Germinal center (tissue), 1 donor: ENCODE measurements around the gene POLR3A.
"Not testable (repeated sequence)": the region's sequence is repeated elsewhere in the genome, so short reads cannot be mapped to it uniquely, and the experiment has no call there.

ENCODE experiments used
- DNase-seq: peaks from one replicate; pipeline ENCODE4 v3.0.0; 2012; ENCODE audit warnings: mixed read lengths, low spot score

Gene POLR3A

DNA sequence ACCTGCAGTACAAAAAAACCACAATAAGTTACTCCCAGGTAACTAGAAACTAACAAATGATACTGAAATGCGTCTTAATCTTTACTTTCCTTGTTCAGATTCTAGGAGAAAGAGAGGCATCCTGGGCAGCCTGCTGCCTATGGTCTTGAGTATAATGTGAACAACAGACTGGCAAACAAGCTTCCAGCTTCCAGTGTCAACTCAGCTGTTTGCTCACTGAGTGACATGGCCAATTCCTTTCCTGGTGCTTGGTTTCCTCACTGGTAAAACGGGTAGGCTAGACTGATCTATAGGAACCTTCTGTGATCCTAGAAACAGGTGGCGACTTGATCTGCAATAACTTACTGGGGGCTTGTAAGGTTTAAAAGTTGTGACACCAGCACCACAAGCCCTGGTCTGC lies 10.1 kb downstream of the POLR3A start:
- no peak for DNase-seq

DNA sequence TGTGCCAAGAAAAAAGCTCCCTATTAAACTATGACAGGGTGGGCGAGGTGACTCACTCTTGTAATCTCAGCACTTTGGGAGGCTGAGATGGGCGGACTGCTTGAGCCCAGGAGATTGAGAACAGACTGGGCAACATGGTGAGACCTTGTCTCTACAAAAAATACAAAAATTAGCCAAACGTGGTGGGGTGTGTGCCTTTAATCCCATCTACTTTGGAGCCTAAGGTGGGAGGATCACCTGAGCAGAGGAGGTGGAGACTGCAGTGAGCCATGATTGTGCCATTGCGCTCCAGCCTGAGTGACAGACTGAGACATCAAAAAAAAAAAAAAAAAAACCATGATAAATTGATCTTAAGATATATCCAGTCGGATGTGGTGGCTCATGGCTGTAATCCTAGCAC lies 11.5 kb downstream of the POLR3A start:
- no peak for DNase-seq

DNA sequence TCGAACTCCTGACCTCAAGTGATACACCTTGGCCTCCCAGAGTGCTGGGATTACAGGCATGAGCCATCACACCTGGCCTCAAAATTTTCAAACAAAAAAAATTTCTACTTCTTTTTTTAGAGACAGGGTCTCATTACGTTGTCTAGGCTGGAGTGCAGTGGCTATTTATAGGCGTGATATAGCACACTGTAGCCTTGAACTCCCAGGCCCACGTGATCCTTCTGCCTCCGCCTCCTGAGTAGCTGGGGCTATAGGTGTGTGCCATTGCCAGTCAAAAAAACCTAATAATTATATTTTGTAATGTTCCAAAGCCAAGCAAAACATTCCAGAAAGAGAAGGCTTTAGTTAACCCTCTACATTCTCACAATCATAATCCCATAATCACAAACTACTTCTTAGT lies 13.8 kb downstream of the POLR3A start:
- no peak for DNase-seq

DNA sequence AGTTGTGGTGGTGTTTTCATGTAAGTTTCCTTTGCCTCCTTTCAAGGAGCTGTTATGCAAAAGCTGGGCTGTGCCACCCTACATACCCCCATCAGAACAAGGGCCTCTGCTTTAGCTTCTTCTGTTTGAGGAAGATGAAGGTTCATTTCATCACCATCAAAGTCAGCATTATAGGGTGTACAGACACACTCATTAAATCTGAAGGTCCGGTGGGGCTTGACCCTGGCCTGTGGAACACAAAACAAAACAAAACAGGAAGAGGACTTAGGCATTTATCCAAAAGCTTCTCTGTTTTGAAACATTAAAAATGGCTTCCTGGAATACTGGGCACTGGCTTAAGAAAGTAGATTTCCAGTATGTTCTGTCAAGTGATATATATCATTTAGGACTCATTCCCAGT lies 15.8 kb downstream of the POLR3A start:
- no peak for DNase-seq

DNA sequence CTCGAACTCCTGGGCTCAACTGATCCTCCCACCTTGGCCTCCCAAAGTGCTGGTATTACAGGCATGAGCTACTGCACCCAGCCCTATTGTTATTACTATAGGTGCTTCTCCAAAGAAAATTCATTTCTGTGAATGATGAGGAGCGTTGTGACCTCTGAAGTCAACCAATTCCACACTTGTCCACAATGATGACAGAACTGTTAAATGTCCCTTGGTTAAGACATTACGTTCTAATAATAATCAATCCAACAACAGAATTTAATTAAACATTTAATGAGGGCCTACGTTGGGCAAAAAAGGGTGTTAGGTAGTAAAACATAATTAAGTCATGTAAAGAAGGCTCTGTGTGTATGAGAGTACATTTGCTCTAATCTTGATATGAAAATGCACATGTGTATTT lies 18.2 kb downstream of the POLR3A start:
- DNase-seq, result no peak

DNA sequence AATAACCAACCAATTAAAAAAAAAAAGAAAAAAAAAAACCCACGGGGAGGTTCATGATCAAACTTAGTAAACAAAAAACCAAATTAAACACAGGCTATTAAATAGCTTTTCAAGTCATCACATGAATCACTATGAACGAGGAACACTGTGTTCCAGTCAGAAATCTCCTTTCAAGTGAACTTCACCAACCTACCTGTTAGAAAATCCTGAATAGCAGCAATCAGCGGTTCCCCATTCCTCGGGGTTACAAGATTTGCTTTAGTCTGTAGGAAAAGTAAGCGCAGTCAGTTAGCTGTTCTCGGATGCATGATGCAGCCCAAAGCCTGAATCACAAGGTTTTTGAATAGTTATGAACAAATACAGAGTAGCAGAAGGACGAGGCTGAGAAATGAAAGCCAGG lies 19.0 kb downstream of the POLR3A start:
- no peak for DNase-seq

DNA sequence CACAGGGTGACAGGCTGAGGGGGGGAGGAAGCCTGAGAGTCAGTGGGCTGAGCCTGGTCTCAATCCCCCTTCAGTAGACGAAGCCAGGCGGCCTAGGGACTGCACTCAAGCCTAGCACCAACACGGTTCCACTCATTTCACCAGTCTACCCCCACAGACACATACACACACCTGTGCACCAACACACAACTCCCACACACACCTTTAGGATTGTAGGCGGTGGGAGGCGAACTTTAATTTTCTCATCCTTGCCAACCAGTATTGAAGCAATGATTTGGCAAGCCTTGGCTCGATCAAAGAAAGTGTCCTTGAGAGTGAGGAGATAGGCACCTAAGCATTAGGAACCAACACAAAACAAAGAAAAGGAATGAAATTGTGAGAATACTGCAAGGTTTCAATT lies 19.7 kb downstream of the POLR3A start:
- no peak for DNase-seq

DNA sequence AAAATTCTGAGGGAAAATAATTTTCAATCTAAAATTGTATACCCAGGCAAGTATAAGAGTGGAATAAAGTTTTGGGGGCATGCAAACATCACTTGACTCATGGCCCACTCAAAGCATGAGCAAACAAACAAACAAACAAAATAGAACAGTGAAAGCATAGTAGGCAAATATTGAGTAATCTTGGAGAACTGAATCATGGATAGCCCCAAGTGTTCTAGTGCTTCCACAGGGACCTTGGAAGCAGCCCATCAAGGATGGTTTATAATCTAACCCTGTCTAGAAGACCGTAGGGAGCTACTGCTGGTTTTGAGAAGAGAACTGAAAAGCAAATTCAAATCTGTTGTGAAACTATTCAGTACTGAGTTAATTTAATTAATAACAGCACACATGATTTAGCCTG lies 22.1 kb downstream of the POLR3A start:
- DNase-seq, result no peak

DNA sequence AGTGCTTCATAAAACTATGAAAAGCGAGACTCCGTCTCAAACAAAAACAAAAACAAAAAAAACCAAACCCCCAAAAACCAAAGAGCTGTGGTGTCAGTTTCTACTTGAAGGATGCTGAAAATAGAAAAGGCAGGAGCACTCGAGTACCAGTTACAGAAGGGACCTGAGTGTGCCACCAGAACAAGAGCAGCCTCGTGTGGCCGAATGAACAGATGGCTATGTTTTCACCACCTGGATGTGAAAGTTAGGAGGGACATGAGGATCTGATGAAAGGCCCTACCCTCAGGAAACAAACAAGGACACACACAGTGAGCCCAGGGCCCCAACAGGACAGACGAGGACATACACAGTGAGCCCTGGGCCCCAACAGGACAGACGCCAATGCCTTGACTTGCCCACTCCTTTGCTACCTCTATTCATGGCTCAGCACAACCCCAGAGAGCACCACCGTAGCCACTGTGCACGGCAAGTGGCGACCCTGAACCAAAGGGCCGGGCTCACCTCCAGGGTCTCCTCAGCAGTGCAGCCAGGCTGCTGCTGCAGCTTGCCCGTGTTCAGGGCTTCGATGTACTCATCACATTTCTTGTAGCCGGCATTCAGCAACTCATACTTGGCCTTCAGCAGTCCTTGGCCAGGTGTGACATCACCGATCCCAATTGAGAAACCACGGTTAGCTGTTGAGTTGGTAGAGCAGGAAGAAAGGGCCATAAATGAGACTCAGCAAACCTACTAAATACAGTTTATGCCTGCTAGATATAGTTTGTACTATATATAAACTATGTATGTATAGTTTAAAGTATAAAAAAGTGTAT lies 24.9 kb downstream of the POLR3A start:
- DNase-seq, result no peak

DNA sequence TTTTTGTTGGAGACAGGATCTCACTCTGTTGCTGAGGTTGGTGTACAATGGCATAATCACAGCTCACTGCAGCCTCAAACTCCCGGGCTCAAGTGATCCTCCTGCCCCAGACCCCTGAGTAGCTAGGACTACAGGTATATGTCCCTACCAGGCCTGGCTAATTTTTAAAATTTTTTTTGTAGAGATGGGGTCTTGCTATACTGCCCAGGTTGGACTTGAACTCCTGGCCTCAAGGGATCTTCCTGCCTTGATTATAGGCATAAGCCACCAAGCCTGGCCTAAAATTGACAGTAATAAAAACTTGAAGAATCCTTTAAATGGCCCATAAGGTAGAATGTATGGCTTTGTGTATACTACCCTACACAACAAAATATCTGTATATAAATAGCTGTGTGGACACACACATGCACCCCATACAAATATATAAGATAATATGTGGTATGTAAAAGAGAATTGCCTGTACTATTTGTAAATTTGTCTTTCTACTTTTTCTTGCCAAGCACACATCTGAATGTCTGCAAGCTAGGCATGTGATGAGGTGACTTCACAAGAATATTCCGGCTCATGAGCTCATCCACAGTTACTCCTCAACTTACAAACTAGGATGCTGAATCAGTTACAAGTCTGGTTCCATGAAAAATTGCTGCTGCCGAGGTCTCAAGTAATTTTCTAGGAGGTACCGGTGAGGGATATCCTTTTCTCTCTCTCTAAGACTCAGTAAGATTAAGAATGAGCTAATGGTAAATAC lies 26.6 kb downstream of the POLR3A start:
- DNase-seq, result no peak

DNA sequence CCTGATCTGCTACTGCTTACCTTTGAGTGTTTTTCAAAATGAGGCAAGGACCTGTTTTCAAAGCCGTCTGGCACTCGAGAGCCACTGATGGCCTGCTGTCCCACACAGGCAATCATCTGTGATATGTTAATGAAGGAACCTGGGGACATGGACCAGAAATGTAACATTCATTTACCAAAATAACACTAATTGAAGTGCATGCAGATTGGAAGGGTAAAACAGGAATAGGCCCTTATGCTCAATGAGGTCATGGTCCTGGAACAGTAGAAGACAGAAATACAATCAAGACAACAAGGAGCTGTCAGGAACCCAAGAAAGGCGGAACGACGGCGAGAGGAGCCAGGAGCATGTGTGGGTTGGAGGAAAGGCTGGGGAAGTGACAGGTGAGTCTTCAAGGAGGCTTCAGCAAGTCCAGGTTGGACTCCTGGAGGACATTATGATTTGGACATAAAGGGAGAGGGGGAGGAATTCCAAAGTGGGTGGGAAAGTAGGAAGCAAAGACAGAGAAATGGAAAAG lies 28.3 kb downstream of the POLR3A start:
- DNase-seq, result no peak

DNA sequence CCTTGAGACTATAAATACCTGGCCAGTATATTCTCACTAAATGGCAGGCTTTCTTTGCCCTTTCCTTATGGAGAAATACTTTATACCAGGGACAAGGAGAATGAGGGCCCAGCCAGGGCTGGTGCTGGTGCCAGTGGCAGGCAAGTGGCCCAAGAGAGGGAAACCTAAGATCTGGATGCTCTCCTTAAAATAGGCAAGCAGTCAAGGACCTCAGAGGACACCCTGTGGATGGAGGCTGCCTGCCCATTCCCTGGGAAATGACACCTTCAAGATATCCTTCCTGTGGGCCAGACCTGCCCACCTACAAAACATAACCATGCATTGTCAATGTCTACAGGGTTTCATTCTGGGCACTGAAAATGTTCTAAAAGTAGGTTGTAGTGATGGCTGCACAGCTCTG lies 29.1 kb downstream of the POLR3A start:
- no peak for DNase-seq

DNA sequence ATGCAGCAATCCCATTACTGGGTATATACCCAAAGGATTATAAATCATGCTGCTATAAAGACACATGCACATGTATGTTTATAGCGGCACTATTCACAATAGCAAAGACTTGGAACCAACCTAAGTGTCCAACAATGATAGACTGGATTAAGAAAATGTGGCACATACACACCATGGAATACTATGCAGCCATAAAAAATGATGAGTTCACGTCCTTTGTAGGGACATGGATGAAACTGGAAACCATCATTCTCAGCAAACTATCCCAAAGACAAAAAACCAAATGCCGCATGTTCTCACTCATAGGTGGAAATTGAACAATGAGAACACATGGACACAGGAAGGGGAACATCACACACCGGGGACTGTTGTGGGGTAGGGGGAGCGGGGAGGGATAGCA lies 30.5 kb downstream of the POLR3A start:
- DNase-seq, result not testable (repeated sequence)

DNA sequence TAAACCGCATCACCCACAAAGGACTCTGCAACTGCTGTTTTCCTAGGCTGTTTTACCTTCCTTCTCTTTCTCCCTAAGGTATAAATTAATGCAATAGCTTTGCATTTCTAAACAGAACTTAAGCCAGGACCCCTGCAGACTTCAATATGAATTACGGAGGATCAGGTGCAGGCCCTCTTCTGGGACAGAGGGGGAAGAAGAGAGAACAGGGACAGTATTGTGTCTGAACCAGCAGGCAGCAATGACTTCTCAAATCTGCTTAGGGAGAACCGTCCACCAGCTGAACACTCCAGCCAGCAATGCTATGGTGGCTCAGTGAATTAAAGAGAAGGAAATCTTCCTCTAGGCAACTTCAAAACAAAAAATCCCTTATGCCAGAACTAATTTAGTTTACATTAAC lies 35.7 kb downstream of the POLR3A start:
- DNase-seq, result no peak

DNA sequence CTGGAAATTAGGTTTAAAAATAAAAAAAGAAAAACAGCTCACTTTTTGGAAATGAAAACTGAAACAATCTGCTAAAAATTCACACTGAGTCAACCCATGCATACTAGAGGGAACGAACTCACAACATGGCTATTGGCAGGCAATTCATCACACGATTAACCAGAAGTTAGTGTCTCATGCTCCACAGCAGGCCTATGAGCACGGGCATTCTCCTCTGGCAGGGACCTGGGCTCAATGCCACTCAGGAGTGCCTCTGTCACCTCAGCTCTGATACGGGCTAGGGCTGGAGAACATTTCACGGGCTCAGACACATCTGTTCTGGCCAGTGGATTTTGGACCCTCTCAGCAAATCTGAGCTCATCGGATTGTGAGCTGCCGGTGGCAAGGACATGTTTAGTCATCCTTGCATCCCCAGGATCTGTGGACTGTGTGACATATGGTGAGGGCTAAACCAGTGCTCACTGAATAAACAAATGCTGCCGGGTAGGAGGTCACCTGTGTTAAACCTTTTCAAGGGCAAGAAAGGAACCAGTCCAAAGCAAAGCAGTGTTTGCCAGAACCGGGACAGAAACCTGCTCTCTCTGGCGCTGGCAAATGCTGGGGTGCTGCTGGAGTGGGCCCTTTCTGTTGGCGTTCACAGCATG lies 40.1 kb downstream of the POLR3A start:
- no peak for DNase-seq

DNA sequence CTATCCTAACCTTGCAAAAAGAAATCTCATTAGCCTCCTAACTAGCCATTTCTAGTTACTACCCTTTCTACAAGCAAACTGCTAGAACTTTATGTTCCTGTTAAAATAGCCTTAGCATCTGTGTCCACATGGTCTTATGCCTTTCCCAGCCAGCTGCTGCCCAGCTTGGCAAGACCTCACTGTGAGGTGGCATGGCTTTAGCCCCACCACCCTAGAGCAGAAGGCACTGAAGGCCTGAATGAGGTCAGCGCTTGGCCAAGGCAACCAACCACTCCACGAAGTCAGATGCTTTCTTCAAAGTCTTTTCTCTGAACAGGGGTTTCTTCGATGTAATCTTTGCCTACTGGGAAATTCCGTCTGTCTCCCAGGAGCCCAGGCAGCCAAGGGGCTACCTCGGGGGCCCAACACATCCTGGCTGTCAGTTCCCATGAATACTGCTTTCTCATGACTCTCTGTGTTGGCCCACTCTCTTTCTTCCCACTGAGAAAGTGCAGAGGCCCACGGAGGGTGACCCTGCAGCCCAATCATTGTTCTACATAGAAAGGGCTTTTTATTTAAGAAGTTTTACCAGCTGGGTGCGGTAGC lies 41.6 kb downstream of the POLR3A start:
- DNase-seq, result no peak

DNA sequence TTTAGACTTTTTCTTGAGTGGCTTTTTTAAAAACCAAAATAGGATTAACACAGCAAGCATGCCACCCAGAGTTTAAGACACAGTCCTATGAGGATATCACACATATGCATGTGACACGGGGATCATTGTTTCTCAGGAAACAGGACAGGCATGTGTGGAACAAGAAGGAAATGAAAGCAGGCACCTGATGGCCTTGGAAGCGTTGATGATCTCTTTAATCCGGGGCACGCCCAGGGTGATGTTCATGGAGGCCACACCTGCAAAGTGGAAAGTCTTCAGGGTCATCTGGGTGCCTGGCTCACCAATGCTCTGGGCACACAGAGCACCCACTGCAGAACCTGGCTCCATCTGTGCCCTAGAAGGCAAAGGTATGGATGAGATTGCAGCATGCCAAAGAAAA lies 44.3 kb downstream of the POLR3A start:
- DNase-seq, result no peak

DNA sequence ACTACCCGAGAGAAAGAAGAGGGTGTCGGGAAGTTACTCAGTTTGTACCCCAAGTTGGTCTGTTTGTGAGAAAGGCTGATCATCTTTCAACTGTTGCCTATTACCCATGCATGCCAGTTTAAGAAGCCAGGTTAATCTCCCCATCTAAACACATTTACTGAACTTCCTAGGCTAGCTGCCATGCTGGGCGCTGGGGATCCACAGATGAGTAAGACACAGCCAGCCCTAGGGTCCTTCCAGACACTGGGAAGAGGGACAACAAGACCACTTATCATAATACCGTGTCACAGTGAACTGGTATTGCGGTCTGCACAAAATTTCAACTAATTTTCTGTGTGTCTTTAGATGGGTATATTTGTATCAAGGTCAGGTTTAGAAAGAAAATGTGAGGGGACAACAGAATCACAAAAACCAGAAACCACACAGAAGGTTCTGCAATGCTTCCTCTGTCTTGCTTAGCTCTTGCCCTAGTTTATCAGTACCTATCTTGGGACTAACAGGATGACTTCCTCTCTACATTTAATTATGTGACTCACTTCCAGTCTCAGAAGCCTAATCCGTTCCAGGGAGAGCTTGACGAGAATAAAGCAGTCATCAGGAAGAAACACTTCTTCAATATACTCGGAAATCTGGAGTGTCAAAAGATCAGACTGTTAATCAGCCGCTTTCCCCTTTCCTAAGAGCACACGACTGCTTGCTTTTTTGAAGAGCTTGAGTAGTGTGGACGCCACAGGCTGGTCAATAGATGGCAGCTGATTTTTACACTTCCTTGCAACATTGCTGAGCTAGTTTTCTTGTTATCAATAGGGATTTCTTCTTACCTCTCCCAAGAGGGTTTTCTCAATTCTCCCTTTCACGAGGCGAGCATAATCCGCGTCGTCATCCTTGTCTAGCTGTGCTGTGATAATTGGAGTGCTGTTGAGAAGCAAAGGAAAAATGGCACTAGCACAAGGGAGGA lies 45.7 kb downstream of the POLR3A start:
- DNase-seq, result no peak

DNA sequence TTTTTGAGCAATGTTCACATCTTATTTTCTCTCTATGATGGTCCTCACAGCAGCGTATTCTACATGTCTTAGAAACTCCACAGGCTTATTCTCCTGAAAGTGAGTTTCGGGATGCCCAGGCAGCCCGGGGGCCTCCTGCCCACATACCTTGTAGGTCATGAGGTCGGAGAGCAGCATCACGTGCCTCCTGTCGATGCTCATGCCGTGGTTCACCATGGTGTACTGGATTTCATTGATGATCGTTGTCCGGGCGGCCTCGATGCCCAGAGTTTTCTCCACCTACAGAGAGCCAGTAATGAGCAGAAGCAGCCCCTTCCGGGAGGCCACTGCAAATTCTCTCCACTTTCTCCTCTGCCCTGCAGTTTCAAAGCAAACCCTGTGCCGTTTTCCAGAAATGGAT lies 48.0 kb downstream of the POLR3A start:
- no peak for DNase-seq

DNA sequence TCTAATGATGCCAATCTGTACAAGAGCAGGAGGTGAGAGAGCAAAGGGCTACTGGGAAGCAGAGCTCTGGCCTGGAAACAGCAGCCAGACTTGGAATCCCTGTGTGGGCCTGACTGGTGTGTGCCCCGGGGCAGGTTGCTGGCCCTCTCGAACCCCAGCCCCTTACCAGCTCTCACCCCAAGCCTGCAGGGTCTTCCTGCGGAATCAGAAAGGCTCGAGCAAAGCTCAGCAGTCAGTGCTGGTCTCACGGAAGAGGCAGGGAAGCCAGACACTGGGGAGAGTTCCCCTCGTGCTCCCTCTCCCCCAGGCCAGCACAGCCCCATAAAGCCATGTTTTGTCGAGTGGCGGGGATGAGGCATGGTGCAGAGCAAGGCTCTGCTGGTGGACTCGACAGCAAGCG lies 50.1 kb downstream of the POLR3A start:
- no peak for DNase-seq

DNA sequence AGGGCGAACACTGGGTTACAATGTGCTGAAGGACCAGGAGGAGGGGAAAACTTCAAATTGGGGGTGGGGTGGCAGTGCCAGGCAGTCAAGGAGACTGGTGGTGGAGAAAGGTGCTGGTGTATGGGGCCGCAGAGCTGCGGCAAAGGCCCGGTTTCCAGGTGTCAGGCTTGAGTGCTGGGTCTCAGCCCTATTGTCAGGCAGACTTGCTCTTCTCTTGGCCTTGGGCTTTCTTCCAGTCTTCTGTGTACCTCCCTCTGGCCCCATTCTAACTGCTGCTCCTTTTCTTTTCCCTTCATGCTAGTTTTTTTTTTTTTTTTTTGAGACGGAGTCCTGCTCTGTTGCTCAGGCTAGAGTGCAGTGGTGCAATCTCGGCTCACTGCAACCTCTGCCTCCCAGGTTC lies 51.0 kb downstream of the POLR3A start:
- no peak for DNase-seq
